ENCODE results near the gene DALRD3. TPM values are rescaled to one million over a fixed set of nuclear protein-coding genes. Genes with fewer than 3 reads are reported as not detected.

The DALRD3 gene
- total RNA-seq, 1 experiment from 2014 or later: 13.2 TPM

DNA sequence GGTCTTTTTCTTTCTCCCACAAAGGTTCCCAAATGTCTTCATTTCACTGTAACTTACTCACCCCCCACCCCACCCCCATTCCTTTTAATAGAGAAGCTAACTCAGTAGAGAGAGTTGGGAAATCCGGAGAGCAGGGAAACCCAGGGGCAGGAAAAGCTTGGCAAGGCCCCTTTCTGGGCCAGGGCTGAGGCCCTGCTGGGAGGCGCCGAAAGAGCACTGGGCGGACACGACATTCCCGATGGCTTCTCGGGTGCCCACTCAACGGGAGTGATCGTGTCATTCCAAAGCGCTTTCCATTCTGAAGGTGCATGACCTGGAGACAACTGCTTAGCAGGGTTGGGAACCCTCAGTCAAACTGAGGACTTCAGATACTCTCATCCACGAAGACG lies 1.6 kb upstream of the DALRD3 start:
- Histone ChIP-seq H3K9me3 (ENCODE audit: low read depth, low read length, poor library complexity, severe bottlenecking) (no peaks in the 10 kb centered on the region), H3K4me3 (ENCODE audit: low read depth, low read length, poor library complexity, severe bottlenecking) (peak overlapping the region; percentile 83), H3K27me3 (replicated peaks; ENCODE audit: insufficient read depth, low read depth, low read length, poor library complexity) (no peaks in the 10 kb centered on the region), H3K4me1 (ENCODE audit: insufficient read depth, low read length, poor library complexity, severe bottlenecking) (no peaks in the 10 kb centered on the region), H3K27ac (ENCODE audit: low read depth, low read length, poor library complexity, severe bottlenecking) (peak overlapping the region; percentile 96), H3K36me3 (ENCODE audit: insufficient read depth, low read length, poor library complexity, severe bottlenecking) (peaks cover 19% of the 10 kb centered on the region)
- ChIA-PET CTCF (interaction anchor here (2.5 kb wide), 1 partner anchor 13 kb away, joined by 14 read pairs; the partner anchor contains the start of gene WDR6), POLR2A (ENCODE audit: low non-redundant PET) (interaction anchor here (0.6 kb wide), 1 partner anchor 10 kb away, joined by 13 read pairs; no protein-coding TSS in a partner anchor)
- TF ChIP-seq EZH2 (IDR thresholded peaks at IDR 0.05; ENCODE audit: borderline replicate concordance, low read depth, low read length, poor library complexity, severe bottlenecking): no peak
- TF ChIP-seq, protein P1, sequence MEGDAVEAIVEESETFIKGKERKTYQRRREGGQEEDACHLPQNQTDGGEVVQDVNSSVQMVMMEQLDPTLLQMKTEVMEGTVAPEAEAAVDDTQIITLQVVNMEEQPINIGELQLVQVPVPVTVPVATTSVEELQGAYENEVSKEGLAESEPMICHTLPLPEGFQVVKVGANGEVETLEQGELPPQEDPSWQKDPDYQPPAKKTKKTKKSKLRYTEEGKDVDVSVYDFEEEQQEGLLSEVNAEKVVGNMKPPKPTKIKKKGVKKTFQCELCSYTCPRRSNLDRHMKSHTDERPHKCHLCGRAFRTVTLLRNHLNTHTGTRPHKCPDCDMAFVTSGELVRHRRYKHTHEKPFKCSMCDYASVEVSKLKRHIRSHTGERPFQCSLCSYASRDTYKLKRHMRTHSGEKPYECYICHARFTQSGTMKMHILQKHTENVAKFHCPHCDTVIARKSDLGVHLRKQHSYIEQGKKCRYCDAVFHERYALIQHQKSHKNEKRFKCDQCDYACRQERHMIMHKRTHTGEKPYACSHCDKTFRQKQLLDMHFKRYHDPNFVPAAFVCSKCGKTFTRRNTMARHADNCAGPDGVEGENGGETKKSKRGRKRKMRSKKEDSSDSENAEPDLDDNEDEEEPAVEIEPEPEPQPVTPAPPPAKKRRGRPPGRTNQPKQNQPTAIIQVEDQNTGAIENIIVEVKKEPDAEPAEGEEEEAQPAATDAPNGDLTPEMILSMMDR (conservative IDR thresholded peaks at IDR 0.05; ENCODE audit: low read depth, low read length): no peak
- no peak for DNase-seq (ENCODE audit: low spot score)
- intact Hi-C loops (cut with micrococcal nuclease; ENCODE audit: unreplicated experiment): no loop called here
- BruUV-seq (replicated peaks): no TSS peak

DNA sequence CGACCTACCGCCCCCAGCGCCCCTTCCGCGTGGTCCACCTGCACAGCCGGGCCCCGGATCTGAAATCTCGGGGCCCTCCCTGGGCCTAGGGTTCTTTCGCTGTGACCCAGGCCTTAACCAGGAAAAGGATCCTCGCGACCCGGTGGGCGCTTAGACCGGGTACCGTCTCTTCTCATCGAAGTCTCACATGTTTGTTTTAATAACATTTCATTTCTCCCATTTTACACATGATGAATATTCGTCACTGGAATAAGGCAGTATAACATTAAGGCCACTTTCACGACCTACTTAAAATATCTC lies 277 bp upstream of the DALRD3 start:
- intact Hi-C loops (cut with micrococcal nuclease; ENCODE audit: unreplicated experiment): no loop called here
- no peaks in the 10 kb centered on the region for H3K27me3 ChIP-seq (replicated peaks; ENCODE audit: insufficient read depth, low read depth, low read length, poor library complexity)
- H3K27ac ChIP-seq (ENCODE audit: low read depth, low read length, poor library complexity, severe bottlenecking): peak overlapping the region; percentile 59
- peaks cover 16% of the 10 kb centered on the region for H3K36me3 ChIP-seq (ENCODE audit: insufficient read depth, low read length, poor library complexity, severe bottlenecking)
- no peaks in the 10 kb centered on the region for H3K4me1 ChIP-seq (ENCODE audit: insufficient read depth, low read length, poor library complexity, severe bottlenecking)
- CTCF ChIA-PET: no interaction called here
- H3K9me3 ChIP-seq (ENCODE audit: low read depth, low read length, poor library complexity, severe bottlenecking): no peaks in the 10 kb centered on the region
- no peak for DNase-seq (ENCODE audit: low spot score)
- POLR2A ChIA-PET (ENCODE audit: low non-redundant PET): no interaction called here
- no peak for TF ChIP-seq EZH2 (IDR thresholded peaks at IDR 0.05; ENCODE audit: borderline replicate concordance, low read depth, low read length, poor library complexity, severe bottlenecking)
- TF ChIP-seq, protein P1 (conservative IDR thresholded peaks at IDR 0.05; ENCODE audit: low read depth, low read length): no peak
- BruUV-seq (replicated peaks): no TSS peak
- H3K4me3 ChIP-seq (ENCODE audit: low read depth, low read length, poor library complexity, severe bottlenecking): peak overlapping the region; percentile 72

DNA sequence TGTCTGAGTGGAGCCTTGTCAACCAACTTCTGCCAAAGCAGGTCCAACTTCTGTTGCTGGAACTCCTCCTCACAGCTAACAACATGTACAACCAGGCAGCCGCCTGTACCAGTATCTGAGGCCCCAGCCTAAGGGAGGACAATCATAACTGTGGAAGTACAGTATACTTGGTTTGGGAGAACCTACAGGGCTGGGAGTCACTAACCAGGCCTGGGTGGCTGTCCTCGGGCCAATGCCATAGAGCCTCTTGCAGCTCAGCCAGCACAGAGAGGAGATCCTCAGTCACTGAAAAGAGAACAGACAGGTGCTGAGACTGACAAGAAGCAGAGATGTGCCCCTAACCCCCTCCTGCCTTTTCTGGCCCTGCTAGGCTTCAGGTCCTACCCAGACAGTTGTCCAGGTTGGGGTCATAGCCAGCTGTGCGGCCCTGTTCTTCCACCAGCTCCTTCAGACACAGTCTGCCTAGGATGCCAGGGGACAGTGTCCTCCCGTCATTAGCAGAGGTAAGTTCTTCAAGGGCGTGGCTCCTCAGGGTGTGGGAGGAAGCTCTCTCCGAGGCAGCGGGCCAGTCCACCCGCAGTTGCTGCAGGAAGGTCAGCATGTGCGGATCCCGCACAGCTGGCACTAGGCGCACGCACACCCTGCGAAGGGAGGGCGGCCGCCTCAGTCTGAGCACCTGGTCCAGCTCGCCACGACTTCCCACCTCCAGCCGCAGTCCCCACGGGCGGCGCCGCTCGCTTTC lies 980 bp downstream of the DALRD3 start:
- peak overlapping the region; percentile 59 for H3K27ac ChIP-seq (ENCODE audit: low read depth, low read length, poor library complexity, severe bottlenecking)
- H3K4me3 ChIP-seq (ENCODE audit: low read depth, low read length, poor library complexity, severe bottlenecking): peak overlapping the region; percentile 72
- no peaks in the 10 kb centered on the region for H3K4me1 ChIP-seq (ENCODE audit: insufficient read depth, low read length, poor library complexity, severe bottlenecking)
- BruUV-seq (replicated peaks): no TSS peak
- TF ChIP-seq, protein P1 (conservative IDR thresholded peaks at IDR 0.05; ENCODE audit: low read depth, low read length): no peak
- no peak for TF ChIP-seq EZH2 (IDR thresholded peaks at IDR 0.05; ENCODE audit: borderline replicate concordance, low read depth, low read length, poor library complexity, severe bottlenecking)
- no peaks in the 10 kb centered on the region for H3K9me3 ChIP-seq (ENCODE audit: low read depth, low read length, poor library complexity, severe bottlenecking)
- intact Hi-C loops (cut with micrococcal nuclease; ENCODE audit: unreplicated experiment): no loop called here
- H3K36me3 ChIP-seq (ENCODE audit: insufficient read depth, low read length, poor library complexity, severe bottlenecking): peaks cover 16% of the 10 kb centered on the region
- no peaks in the 10 kb centered on the region for H3K27me3 ChIP-seq (replicated peaks; ENCODE audit: insufficient read depth, low read depth, low read length, poor library complexity)
- ChIA-PET POLR2A (ENCODE audit: low non-redundant PET) (no interaction called here), CTCF (no interaction called here)
- DNase-seq (ENCODE audit: low spot score): no peak

Measured in A673 (cell line).